OCI-LY1 (cell line): ENCODE results near the gene HOXB7.

Experiments used
- CTCF ChIP-seq: fragments of 200-600 bp; sonication (generic), shearing (Covaris generic); IDR thresholded peaks from 2 replicates; pipeline ENCODE4 v1.5.1; 2017; ENCODE audit warnings: mild to moderate bottlenecking, antibody characterized with exemption, low read length, moderate library complexity, mixed read lengths
- EZH2 ChIP-seq: fragments of 200-600 bp; sonication (generic), shearing (Covaris generic); IDR thresholded peaks from 2 replicates; pipeline ENCODE4 v1.8.0; 2017; ENCODE audit warnings: borderline replicate concordance, mixed run types, mild to moderate bottlenecking, antibody characterized with exemption, low read length, moderate library complexity, mixed read lengths

GRCh38 chr17:48574505-48575065 lies 36.2 kb downstream of the HOXB7 start:
- TF ChIP-seq CTCF (no peak), EZH2 (no peak)
